Naive thymus-derived CD4-positive, alpha-beta T cell (primary cell): ENCODE data around the gene AMBP. TPM values are rescaled to one million over a fixed set of nuclear protein-coding genes. Genes with fewer than 3 reads are reported as not detected.

Experiments used
- ATAC-seq: fragments of 150-1000 bp; cut with Tn5 transposase; 2 replicates; pipeline ENCODE4 v1.10.0; 2021; ENCODE audit warnings: mild to moderate bottlenecking, moderate library complexity
- CTCF ChIA-PET: fragments of 350-600 bp; sonication (Branson Sonifier 250); formaldehyde crosslinking; loops from one replicate; lab custom pipeline; 2021; ENCODE audit warnings: antibody characterized with exemption; lab: Charles Lee
- POLR2A ChIA-PET: fragments of 350-600 bp; sonication (Branson Sonifier 250); formaldehyde crosslinking; loops from one replicate; lab custom pipeline; 2021; ENCODE audit warnings: antibody characterized with exemption, inconsistent platforms; lab: Charles Lee
- DNase-seq, 9 donors: peaks; one replicate each; pipeline versions ENCODE4 v3.0.0 to v3.0.0-alpha.2; 2020 to 2022; ENCODE audit warnings: mixed read lengths in 1 of 9
- H3K27ac ChIP-seq: one replicate; pipeline ENCODE4 v1.7.0; 2013; ENCODE audit warnings: mild to moderate bottlenecking, low read depth, low read length, moderate library complexity
- H3K27me3 ChIP-seq, 2 donors: one replicate each; pipeline ENCODE4 v1.7.0; 2013; ENCODE audit warnings: low read length in 2 of 2, mild to moderate bottlenecking in 2 of 2, moderate library complexity in 2 of 2; ENCODE audit not compliant: control insufficient read depth in 2 of 2, insufficient read depth in 2 of 2
- H3K36me3 ChIP-seq, 3 experiments: 1 replicate in 2 of 3; 2 replicates in 1 of 3; pipeline ENCODE4 v1.7.0; 2013; ENCODE audit warnings: low read length in 3 of 3, mild to moderate bottlenecking in 3 of 3, moderate library complexity in 1 of 3; ENCODE audit not compliant: insufficient read depth in 3 of 3, control insufficient read depth in 2 of 3
- H3K4me1 ChIP-seq, 2 donors: one replicate each; pipeline ENCODE4 v1.7.0; 2013; ENCODE audit warnings: low read length in 2 of 2, mild to moderate bottlenecking in 2 of 2, moderate library complexity in 1 of 2; ENCODE audit not compliant: control insufficient read depth in 2 of 2, insufficient read depth in 2 of 2
- H3K4me3 ChIP-seq: 2 replicates; pipeline ENCODE4 v1.7.0; 2013; ENCODE audit warnings: mild to moderate bottlenecking, low read length
- H3K9me3 ChIP-seq, 3 experiments: 1 replicate in 2 of 3; 2 replicates in 1 of 3; pipeline ENCODE4 v1.7.0; 2013; ENCODE audit warnings: low read length in 3 of 3; ENCODE audit not compliant: control insufficient read depth in 2 of 3
- H3K27ac Mint-ChIP-seq, 9 donors: one replicate each; pipeline ENCODE4 v1.8.0; 2020 to 2022; ENCODE audit warnings: mixed read lengths in 9 of 9, mild to moderate bottlenecking in 8 of 9, moderate library complexity in 5 of 9, inconsistent platforms in 2 of 9
- H3K27me3 Mint-ChIP-seq, 5 donors: one replicate each; pipeline ENCODE4 v1.8.0; 2021 to 2022; ENCODE audit warnings: mixed read lengths in 5 of 5, mild to moderate bottlenecking in 1 of 5
- H3K36me3 Mint-ChIP-seq, 5 donors: one replicate each; pipeline ENCODE4 v1.8.0; 2020 to 2022; ENCODE audit warnings: mixed read lengths in 5 of 5, mild to moderate bottlenecking in 3 of 5, inconsistent platforms in 1 of 5
- H3K4me1 Mint-ChIP-seq, 7 donors: one replicate each; pipeline ENCODE4 v1.8.0; 2020 to 2022; ENCODE audit warnings: mixed read lengths in 7 of 7, mild to moderate bottlenecking in 3 of 7, inconsistent platforms in 1 of 7
- H3K4me3 Mint-ChIP-seq, 10 donors: one replicate each; pipeline ENCODE4 v1.8.0; 2020 to 2022; ENCODE audit warnings: mild to moderate bottlenecking in 10 of 10, mixed read lengths in 10 of 10, moderate library complexity in 6 of 10, inconsistent platforms in 2 of 10
- H3K9me3 Mint-ChIP-seq, 11 donors: one replicate each; pipeline ENCODE4 v1.8.0; 2020 to 2022; ENCODE audit warnings: mixed read lengths in 11 of 11, mild to moderate bottlenecking in 4 of 11, inconsistent platforms in 1 of 11, moderate library complexity in 1 of 11
- intact Hi-C, 2 donors: fragments of 100-400 bp; cut with micrococcal nuclease; formaldehyde crosslinking; loops; one replicate each; pipeline ENCODE4 v1.15.1; 2023
- polyA plus RNA-seq, 2 donors: library from polyadenylated mRNA; unstranded; fragments of 300-500 nt; fragmentation: Illumina TruSeq; gene quantifications; one replicate each; pipeline ENCODE4 v1.2.3, GENCODE V29; 2021
- total RNA-seq, 6 experiments: library from RNA in 5 of 6; stranded (reverse) in 5 of 6; gene quantifications; 1 replicate in 5 of 6; 2 replicates in 1 of 6; pipeline ENCODE4 v1.2.3 and lab custom pipeline; 2021 to 2026

The AMBP gene
- total and polyA plus RNA-seq, 7 experiments from 2014 or later: not detected

- H3K9me3 Mint-ChIP-seq: peaks cover 2 to 39% (median 22%) of the 10 kb centered on the region in 11 donors
- peaks cover 0 to 22% (median 7%) of the 10 kb centered on the region in 5 donors for H3K36me3 Mint-ChIP-seq
- no peak for ATAC-seq
- intact Hi-C loops: no loop called here
- no peaks in the 10 kb centered on the region for H3K36me3 ChIP-seq
- H3K9me3 ChIP-seq: peaks cover 0 to 4% (median 0%) of the 10 kb centered on the region in 3 experiments
- H3K4me1 Mint-ChIP-seq: no peaks in the 10 kb centered on the region
- no peak for DNase-seq
- H3K27me3 Mint-ChIP-seq: peaks cover 0 to 8% (median 2%) of the 10 kb centered on the region in 5 donors
- no peak overlapping the region for H3K4me3 Mint-ChIP-seq
- POLR2A ChIA-PET: no interaction called here
- no peaks in the 10 kb centered on the region for H3K4me1 ChIP-seq
- H3K4me3 ChIP-seq: no peak overlapping the region
- no peak overlapping the region for H3K27ac Mint-ChIP-seq
- no peaks in the 10 kb centered on the region for H3K27me3 ChIP-seq
- CTCF ChIA-PET: no interaction called here
- H3K27ac ChIP-seq: no peak overlapping the region
These were observed 56.5 kb downstream of the AMBP start for GRCh38 chr9:114021578-114021977.

GRCh38 chr9:114017741-114018715 is 60.1 kb downstream of the AMBP start:
- CTCF ChIA-PET: no interaction called here
- no peaks in the 10 kb centered on the region for H3K36me3 ChIP-seq
- DNase-seq (peak in 1 of 9 donors; percentile 8), ATAC-seq (no peak)
- no peaks in the 10 kb centered on the region for H3K9me3 ChIP-seq
- Mint-ChIP-seq H3K4me1 (no peaks in the 10 kb centered on the region), H3K27me3 (peaks cover 0 to 9% (median 0%) of the 10 kb centered on the region in 5 donors), H3K36me3 (peaks cover 0 to 6% (median 4%) of the 10 kb centered on the region in 5 donors), H3K9me3 (peaks cover 0 to 21% (median 7%) of the 10 kb centered on the region in 11 donors), H3K27ac (no peak overlapping the region), H3K4me3 (no peak overlapping the region)
- intact Hi-C loops: no loop called here
- H3K27ac ChIP-seq: no peak overlapping the region
- H3K4me3 ChIP-seq: no peak overlapping the region
- H3K4me1 ChIP-seq: no peaks in the 10 kb centered on the region
- H3K27me3 ChIP-seq: no peaks in the 10 kb centered on the region
- POLR2A ChIA-PET: no interaction called here

DNA sequence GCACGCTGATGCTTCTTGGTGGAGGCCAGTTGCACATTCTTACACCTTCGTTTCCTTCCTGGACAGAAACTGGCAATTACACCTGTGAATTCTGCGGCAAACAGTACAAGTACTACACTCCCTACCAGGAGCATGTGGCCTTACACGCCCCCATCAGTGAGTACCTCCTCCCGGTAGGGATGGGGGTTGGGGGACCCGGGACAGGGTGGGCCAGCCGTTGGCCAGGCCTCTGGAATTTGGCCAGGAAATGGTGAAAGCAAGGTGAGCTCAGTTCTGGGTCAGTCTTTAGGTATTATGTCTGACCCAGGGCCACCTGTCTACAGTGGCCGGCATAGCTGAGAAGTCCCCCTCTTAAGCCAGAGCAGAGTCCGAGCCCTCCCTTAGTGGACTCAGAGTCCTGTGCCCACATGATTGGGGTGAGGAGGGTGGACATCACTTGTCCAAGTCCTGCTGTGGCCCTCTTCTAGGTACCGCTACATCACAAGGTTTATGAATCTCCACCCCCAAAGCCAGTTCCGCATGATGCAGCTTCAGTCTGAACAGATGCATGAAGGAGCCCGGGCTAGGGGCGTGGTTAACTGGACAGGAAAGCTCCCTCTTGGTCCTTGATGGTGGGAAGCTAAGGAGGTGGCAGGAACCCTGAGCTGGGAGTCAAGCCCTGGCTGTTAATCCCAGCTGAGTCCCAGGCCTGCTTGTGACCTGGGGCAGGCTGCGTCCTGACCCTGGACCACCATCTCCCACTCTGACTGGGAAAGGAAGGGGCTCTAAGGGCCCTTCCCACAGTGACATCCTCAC is 61.3 kb downstream of the AMBP start:
- Mint-ChIP-seq H3K36me3 (peaks cover 0 to 6% (median 0%) of the 10 kb centered on the region in 5 donors), H3K4me1 (no peaks in the 10 kb centered on the region), H3K9me3 (peaks cover 0 to 17% (median 3%) of the 10 kb centered on the region in 11 donors), H3K27ac (no peak overlapping the region), H3K27me3 (peaks cover 0 to 6% (median 0%) of the 10 kb centered on the region in 5 donors), H3K4me3 (no peak overlapping the region)
- Histone ChIP-seq H3K27me3 (no peaks in the 10 kb centered on the region), H3K27ac (no peak overlapping the region), H3K4me1 (no peaks in the 10 kb centered on the region), H3K36me3 (no peaks in the 10 kb centered on the region), H3K4me3 (no peak overlapping the region), H3K9me3 (no peaks in the 10 kb centered on the region)
- POLR2A ChIA-PET: no interaction called here
- intact Hi-C loops: no loop called here
- CTCF ChIA-PET: no interaction called here
- no peak for ATAC-seq
- peak in 1 of 9 donors; percentile 9 for DNase-seq

GRCh38 chr9:114016101-114016500 is 62.0 kb downstream of the AMBP start:
- peaks cover 0 to 21% (median 6%) of the 10 kb centered on the region in 11 donors for H3K9me3 Mint-ChIP-seq
- POLR2A ChIA-PET: no interaction called here

GRCh38 chr9:114015607-114016006 is 62.5 kb downstream of the AMBP start:
- Mint-ChIP-seq H3K36me3 (peaks cover 0 to 9% (median 0%) of the 10 kb centered on the region in 5 donors), H3K9me3 (peaks cover 0 to 21% (median 6%) of the 10 kb centered on the region in 11 donors), H3K27me3 (peaks cover 0 to 6% (median 0%) of the 10 kb centered on the region in 5 donors), H3K4me3 (no peak overlapping the region), H3K27ac (no peak overlapping the region), H3K4me1 (no peaks in the 10 kb centered on the region)
- Histone ChIP-seq H3K27me3 (no peaks in the 10 kb centered on the region), H3K36me3 (no peaks in the 10 kb centered on the region), H3K4me3 (no peak overlapping the region), H3K4me1 (no peaks in the 10 kb centered on the region), H3K27ac (no peak overlapping the region), H3K9me3 (no peaks in the 10 kb centered on the region)
- ATAC-seq (no peak), DNase-seq (no peak)
- intact Hi-C loops: no loop called here
- ChIA-PET CTCF (no interaction called here), POLR2A (no interaction called here)

More at GRCh38 chr9:114016101-114016500, 62.0 kb downstream of the AMBP start:
- intact Hi-C loops: no loop called here
- DNase-seq (no peak), ATAC-seq (no peak)
- H3K4me3 Mint-ChIP-seq: no peak overlapping the region
- peaks cover 0 to 6% (median 0%) of the 10 kb centered on the region in 5 donors for H3K27me3 Mint-ChIP-seq
- H3K4me3 ChIP-seq: no peak overlapping the region
- no peaks in the 10 kb centered on the region for H3K36me3 ChIP-seq
- CTCF ChIA-PET: no interaction called here
- no peaks in the 10 kb centered on the region for H3K4me1 Mint-ChIP-seq
- no peaks in the 10 kb centered on the region for H3K4me1 ChIP-seq
- peaks cover 0 to 6% (median 0%) of the 10 kb centered on the region in 5 donors for H3K36me3 Mint-ChIP-seq
- H3K27ac Mint-ChIP-seq: no peak overlapping the region
- H3K27me3 ChIP-seq: no peaks in the 10 kb centered on the region
- H3K9me3 ChIP-seq: no peaks in the 10 kb centered on the region
- H3K27ac ChIP-seq: no peak overlapping the region

DNA sequence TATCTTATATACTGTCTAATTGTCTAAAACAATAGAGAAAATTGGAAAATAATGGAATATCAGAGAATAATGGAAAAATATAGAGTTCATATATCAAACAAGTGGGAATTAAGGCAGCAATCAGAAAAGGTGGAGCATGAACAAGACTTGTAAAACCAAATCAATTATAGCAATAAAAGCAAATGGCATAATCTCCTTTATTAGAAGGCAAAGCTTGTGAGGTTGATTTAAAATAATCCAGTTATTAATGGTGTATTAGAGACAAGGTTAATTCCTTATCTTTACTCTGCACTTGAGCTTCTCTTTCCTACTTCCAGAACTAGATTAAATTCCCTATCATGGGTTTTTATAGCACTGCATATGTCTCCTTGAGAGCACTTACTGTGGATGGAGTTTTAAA is 64.1 kb downstream of the AMBP start:
- DNase-seq (no peak), ATAC-seq (no peak)
- H3K36me3 Mint-ChIP-seq: peaks cover 0 to 9% (median 0%) of the 10 kb centered on the region in 5 donors
- Histone ChIP-seq H3K27me3 (no peaks in the 10 kb centered on the region), H3K27ac (no peak overlapping the region), H3K36me3 (no peaks in the 10 kb centered on the region), H3K4me1 (no peaks in the 10 kb centered on the region), H3K9me3 (no peaks in the 10 kb centered on the region), H3K4me3 (no peak overlapping the region)
- intact Hi-C loops: no loop called here
- no peak overlapping the region for H3K27ac Mint-ChIP-seq
- H3K4me3 Mint-ChIP-seq: no peak overlapping the region
- peaks cover 0 to 6% (median 0%) of the 10 kb centered on the region in 5 donors for H3K27me3 Mint-ChIP-seq
- H3K9me3 Mint-ChIP-seq: peaks cover 0 to 21% (median 6%) of the 10 kb centered on the region in 11 donors
- ChIA-PET POLR2A (interaction anchor here (0.6 kb wide), 1 partner anchor 183 kb away, joined by 3 read pairs; no protein-coding TSS in a partner anchor), CTCF (no interaction called here)
- H3K4me1 Mint-ChIP-seq: no peaks in the 10 kb centered on the region
